KMS-11 (cell line): ENCODE results near the gene SUPT3H.

Experiments used
- H2AFZ ChIP-seq: fragments of 200-600 bp; sonication (generic); 2 replicates; pipeline ENCODE4 v1.6.1; 2016; ENCODE audit warnings: antibody characterized with exemption, mixed run types, low read depth
- H3K27ac ChIP-seq: fragments of 200-600 bp; sonication (generic); 2 replicates; pipeline ENCODE4 v1.6.1; 2016; ENCODE audit warnings: mild to moderate bottlenecking, mixed run types
- H3K27me3 ChIP-seq: fragments of 200-600 bp; sonication (generic); 2 replicates; pipeline ENCODE4 v1.6.1; 2017; ENCODE audit warnings: mild to moderate bottlenecking, low read depth, mixed run types, moderate library complexity; ENCODE audit not compliant: insufficient read depth
- H3K36me3 ChIP-seq: fragments of 200-600 bp; sonication (generic); 2 replicates; pipeline ENCODE4 v1.6.1; 2017; ENCODE audit warnings: mild to moderate bottlenecking, mixed run types; ENCODE audit not compliant: insufficient read depth
- H3K4me1 ChIP-seq: fragments of 200-600 bp; sonication (generic); 2 replicates; pipeline ENCODE4 v1.6.1; 2016; ENCODE audit warnings: mild to moderate bottlenecking, low read depth, mixed run types; ENCODE audit not compliant: poor library complexity, severe bottlenecking
- H3K4me2 ChIP-seq: fragments of 200-600 bp; sonication (generic); 2 replicates; pipeline ENCODE4 v1.7.0; 2016; ENCODE audit warnings: mild to moderate bottlenecking, mixed run types
- H3K4me3 ChIP-seq: fragments of 200-600 bp; sonication (generic); IDR thresholded peaks from 2 replicates; pipeline ENCODE4 v1.6.1; 2017; ENCODE audit warnings: low read depth, low read length, mixed read lengths; ENCODE audit not compliant: insufficient read depth
- H3K79me2 ChIP-seq: fragments of 200-600 bp; sonication (generic); 2 replicates; pipeline ENCODE4 v1.6.1; 2016; ENCODE audit warnings: low read depth, mixed run types; ENCODE audit not compliant: insufficient read depth
- H3K9ac ChIP-seq: fragments of 200-600 bp; sonication (generic); 2 replicates; pipeline ENCODE4 v1.6.1; 2016; ENCODE audit warnings: mild to moderate bottlenecking, mixed run types
- H4K20me1 ChIP-seq: fragments of 200-600 bp; sonication (generic); 2 replicates; pipeline ENCODE4 v1.6.1; 2016; ENCODE audit warnings: mild to moderate bottlenecking, mixed run types; ENCODE audit not compliant: insufficient read depth
- CTCF ChIP-seq: fragments of 200-600 bp; sonication (generic); conservative IDR thresholded peaks from 2 replicates; pipeline ENCODE4 v1.6.1; 2017; ENCODE audit warnings: low read depth, mild to moderate bottlenecking, antibody characterized with exemption, low read length, moderate library complexity, mixed read lengths

SUPT3H gene

GRCh38 chr6:45078432-45078831 is 299.3 kb downstream of the SUPT3H start:
- H3K27ac ChIP-seq: no peak overlapping the region
- no peak overlapping the region for H2AFZ ChIP-seq
- TF ChIP-seq CTCF: no peak
- no peak overlapping the region for H3K9ac ChIP-seq
- no peaks in the 10 kb centered on the region for H4K20me1 ChIP-seq
- H3K4me1 ChIP-seq: no peaks in the 10 kb centered on the region
- H3K4me3 ChIP-seq: no peak overlapping the region
- H3K36me3 ChIP-seq: no peaks in the 10 kb centered on the region
- H3K27me3 ChIP-seq: no peaks in the 10 kb centered on the region
- no peaks in the 10 kb centered on the region for H3K79me2 ChIP-seq
- no peak overlapping the region for H3K4me2 ChIP-seq

GRCh38 chr6:45076217-45076930 is 301.4 kb downstream of the SUPT3H start:
- no peak overlapping the region for H3K27ac ChIP-seq
- no peaks in the 10 kb centered on the region for H4K20me1 ChIP-seq
- H3K79me2 ChIP-seq: no peaks in the 10 kb centered on the region

GRCh38 chr6:45075246-45075645 is 302.5 kb downstream of the SUPT3H start:
- Histone ChIP-seq H3K36me3 (no peaks in the 10 kb centered on the region), H3K27me3 (no peaks in the 10 kb centered on the region), H3K79me2 (no peaks in the 10 kb centered on the region), H2AFZ (no peak overlapping the region), H3K9ac (no peak overlapping the region), H3K27ac (no peak overlapping the region), H3K4me3 (no peak overlapping the region), H4K20me1 (no peaks in the 10 kb centered on the region), H3K4me1 (no peaks in the 10 kb centered on the region), H3K4me2 (no peak overlapping the region)
- no peak for TF ChIP-seq CTCF

More at GRCh38 chr6:45076217-45076930, 301.4 kb downstream of the SUPT3H start:
- no peak for TF ChIP-seq CTCF
- H2AFZ ChIP-seq: no peak overlapping the region
- no peaks in the 10 kb centered on the region for H3K4me1 ChIP-seq
- H3K36me3 ChIP-seq: no peaks in the 10 kb centered on the region
- no peaks in the 10 kb centered on the region for H3K27me3 ChIP-seq
- H3K4me3 ChIP-seq: no peak overlapping the region
- H3K9ac ChIP-seq: no peak overlapping the region
- no peak overlapping the region for H3K4me2 ChIP-seq

GRCh38 chr6:45074439-45074838 is 303.3 kb downstream of the SUPT3H start:
- Histone ChIP-seq H3K4me2 (no peak overlapping the region), H3K27me3 (no peaks in the 10 kb centered on the region), H3K4me3 (no peak overlapping the region), H3K27ac (no peak overlapping the region), H3K79me2 (no peaks in the 10 kb centered on the region), H3K4me1 (no peaks in the 10 kb centered on the region), H2AFZ (no peak overlapping the region), H3K9ac (no peak overlapping the region), H4K20me1 (no peaks in the 10 kb centered on the region), H3K36me3 (no peaks in the 10 kb centered on the region)
- TF ChIP-seq CTCF: no peak
